Stimulated activated CD4-positive, alpha-beta T cell treated with anti-CD3 and anti-CD28 coated beads, TNF-alpha, amount 100 ng/mL, for 24 hours (primary cell): ENCODE measurements around the gene ATXN1.
"Not testable (repeated sequence)": the region's sequence is repeated elsewhere in the genome, so short reads cannot be mapped to it uniquely, and the experiment has no call there.

ENCODE experiments used
- DNase-seq, 3 experiments: peaks; one replicate each; pipeline ENCODE4 v3.0.0-alpha.2; 2020; ENCODE audit warnings: low read depth in 3 of 3

The ATXN1 gene

GRCh38 chr6:16619777-16620176 is 141.5 kb downstream of the ATXN1 start:
- no peak for DNase-seq

GRCh38 chr6:16618962-16619361 is 142.3 kb downstream of the ATXN1 start:
- DNase-seq, result no peak

GRCh38 chr6:16615215-16615614 is 146.0 kb downstream of the ATXN1 start:
- not testable (repeated sequence) for DNase-seq

- not testable (repeated sequence) for DNase-seq
Observed at GRCh38 chr6:16614143-16614542, 147.1 kb downstream of the ATXN1 start.

GRCh38 chr6:16613504-16613903 is 147.8 kb downstream of the ATXN1 start:
- DNase-seq, result not testable (repeated sequence)

- no peak for DNase-seq
Observed at GRCh38 chr6:16608444-16608843, 152.8 kb downstream of the ATXN1 start.

- peak in 2 of 3 experiments; percentile 29 to 45 for DNase-seq
Observed at GRCh38 chr6:16602035-16602434, 159.2 kb downstream of the ATXN1 start.

- no peak for DNase-seq
Observed at GRCh38 chr6:16600701-16601100, 160.6 kb downstream of the ATXN1 start.

- DNase-seq, result no peak
Observed at GRCh38 chr6:16600026-16600425, 161.2 kb downstream of the ATXN1 start.

- DNase-seq, result no peak
Observed at GRCh38 chr6:16596616-16597331, 164.5 kb downstream of the ATXN1 start.

- no peak for DNase-seq
Observed at GRCh38 chr6:16595514-16596120, 165.6 kb downstream of the ATXN1 start.

- no peak for DNase-seq
Observed at GRCh38 chr6:16594849-16595248, 166.4 kb downstream of the ATXN1 start.

GRCh38 chr6:16592223-16592911 is 168.9 kb downstream of the ATXN1 start:
- DNase-seq, result no peak

- peak in 1 of 3 experiments; percentile 40 for DNase-seq
Observed at GRCh38 chr6:16591396-16592222, 169.7 kb downstream of the ATXN1 start.

GRCh38 chr6:16585805-16586204 is 175.5 kb downstream of the ATXN1 start:
- DNase-seq, result no peak

- DNase-seq, result no peak
Observed at GRCh38 chr6:16583144-16583762, 178.0 kb downstream of the ATXN1 start.

- no peak for DNase-seq
Observed at GRCh38 chr6:16582446-16583143, 178.7 kb downstream of the ATXN1 start.

GRCh38 chr6:16578695-16579285 is 182.5 kb downstream of the ATXN1 start:
- no peak for DNase-seq

GRCh38 chr6:16576451-16577368 is 184.6 kb downstream of the ATXN1 start:
- DNase-seq, result no peak
